Kidney (tissue), 22 donors: ENCODE measurements around the gene PHF11. TPM values are rescaled to one million over a fixed set of nuclear protein-coding genes. Genes with fewer than 3 reads are reported as not detected.

Experiments used
- DNase-seq, 5 donors: peaks; one replicate each; pipeline ENCODE4 v3.0.0-alpha.2; 2013 to 2020
- FAIRE-seq: peaks from 2 replicates; lab custom pipeline; 2012; peaks lifted over from hg19 to GRCh38; lab: Jason Lieb, UNC
- H3K27ac ChIP-seq, 2 donors: one replicate each; pipeline ENCODE4 v1.7.0; 2013; ENCODE audit warnings: low read depth in 2 of 2, low read length in 2 of 2, inconsistent platforms in 1 of 2
- H3K27me3 ChIP-seq: one replicate; pipeline ENCODE4 v1.7.1; 2013; ENCODE audit warnings: low read length, inconsistent platforms; ENCODE audit not compliant: control insufficient read depth, insufficient read depth
- H3K36me3 ChIP-seq, 3 donors: one replicate each; pipeline versions ENCODE4 v1.7.0 to v1.7.1; 2013; ENCODE audit warnings: low read length in 3 of 3, control low read depth in 1 of 3, inconsistent platforms in 1 of 3; ENCODE audit not compliant: insufficient read depth in 3 of 3, control insufficient read depth in 2 of 3
- H3K4me1 ChIP-seq, 3 donors: one replicate each; pipeline versions ENCODE4 v1.7.0 to v1.7.1; 2013; ENCODE audit warnings: low read length in 3 of 3, inconsistent platforms in 1 of 3, low read depth in 1 of 3; ENCODE audit not compliant: control insufficient read depth in 2 of 3, insufficient read depth in 2 of 3
- H3K4me3 ChIP-seq, 3 donors: one replicate each; pipeline versions ENCODE4 v1.7.0 to v1.8.1; 2013; ENCODE audit warnings: low read length in 3 of 3, control low read depth in 1 of 3, inconsistent platforms in 1 of 3
- H3K9ac ChIP-seq, 3 donors: one replicate each; pipeline versions ENCODE4 v1.7.0 to v1.7.1; 2013; ENCODE audit warnings: low read length in 3 of 3, control low read depth in 1 of 3, inconsistent platforms in 1 of 3
- H3K9me3 ChIP-seq, 3 donors: one replicate each; pipeline versions ENCODE4 v1.7.0 to v1.7.1; 2013; ENCODE audit warnings: low read length in 3 of 3, control low read depth in 1 of 3, inconsistent platforms in 1 of 3; ENCODE audit not compliant: control insufficient read depth in 2 of 3, insufficient read depth in 1 of 3
- CTCF ChIP-seq: IDR thresholded peaks from 3 replicates; pipeline ENCODE4 v1.5.1; 2012; ENCODE audit warnings: mild to moderate bottlenecking, moderate library complexity, borderline replicate concordance; ENCODE audit not compliant: insufficient read depth; ENCODE audit errors: extremely low read depth
- intact Hi-C: fragments of 100-400 bp; cut with DNase I; formaldehyde crosslinking; loops from one replicate; pipeline ENCODE4 v1.11.1; 2022
- long read RNA-seq, 10 donors: library from polyadenylated mRNA in 1 of 10; unstranded in 1 of 10; transcript quantifications; one replicate each; pipeline ENCODE4 v2.0.0 and lab custom pipeline, GENCODE V29; 2021 to 2026
- polyA plus RNA-seq: library from polyadenylated mRNA; stranded (reverse); fragments of 350-450 nt; fragmentation: Illumina TruSeq; extraction: RNeasy Lipid Tissue Mini Kit (QIAGEN cat#74804); gene quantifications from one replicate; pipeline ENCODE4 v1.2.3, GENCODE V29; 2014; ENCODE audit warnings: low read depth, low replicate concordance; ENCODE audit not compliant: insufficient read depth
- total RNA-seq: library from RNA; stranded (reverse); fragmentation: NEBNext Ultra II Directional; extraction: Animal tissue kit (Norgen Biotek cat#: 25700); gene quantifications from one replicate; pipeline ENCODE4 v1.2.1, GENCODE V29; 2021
- donor health status: control.
- donor health status: control.
- donor health status: control.
- donor health status: control.
- donor health status: control.
- donor health status: DM: yes; HTN: yes; CAD: no.
- donor health status: Normal renal cell carcinoma (clear cell type).

Gene PHF11
- total RNA-seq: 57.0 TPM
- polyA plus RNA-seq: 50.3 TPM
- long read RNA-seq, donor 1, partial matches to known transcripts: 0 of 3 reads
- long read RNA-seq, donor 1, other reads (novel, unspliced or antisense): 0 of 3 reads
- long read RNA-seq, donor 2, partial matches to known transcripts: 0 of 3 reads
- long read RNA-seq, donor 2, other reads (novel, unspliced or antisense): 0 of 3 reads
- long read RNA-seq, donor 3, partial matches to known transcripts: 0 of 3 reads
- long read RNA-seq, donor 3, other reads (novel, unspliced or antisense): 0 of 3 reads
- long read RNA-seq, donor 4, partial matches to known transcripts: 0 of 2 reads
- long read RNA-seq, donor 4, other reads (novel, unspliced or antisense): 0 of 2 reads
- long read RNA-seq, donor 5: 0 reads
- long read RNA-seq, donor 6, partial matches to known transcripts: 0 of 2 reads
- long read RNA-seq, donor 6, other reads (novel, unspliced or antisense): 0 of 2 reads
- long read RNA-seq, donor 7, transcript PHF11-202 (10 exons, 1,359 nt): major isoform, 12 of 31 reads
- long read RNA-seq, donor 7, transcript PHF11-203 (9 exons, 903 nt): minor isoform, 8 of 31 reads
- long read RNA-seq, donor 7, partial matches to known transcripts: 4 of 31 reads
- long read RNA-seq, donor 7, other reads (novel, unspliced or antisense): 7 of 31 reads
- long read RNA-seq, donor 8, partial matches to known transcripts: 0 of 4 reads
- long read RNA-seq, donor 8, other reads (novel, unspliced or antisense): 0 of 4 reads
- long read RNA-seq, donor 9: 0 reads
- long read RNA-seq, donor 10, partial matches to known transcripts: 0 of 4 reads
- long read RNA-seq, donor 10, other reads (novel, unspliced or antisense): 0 of 4 reads

GRCh38 chr13:49495783-49496762, at the start of gene PHF11:
TSS of gene PHF11 (plus strand) at chr13:49495953. CDS start at chr13:49496002, 49 bp downstream.
- peak within 1 kb of the TSS; percentile 93 to 95 for H3K27ac ChIP-seq
- DNase-seq (peak; percentile 76 to 95 (median 85)), FAIRE-seq (no peak)
- no peaks in the 10 kb centered on the region for H3K27me3 ChIP-seq
- peak within 1 kb of the TSS; percentile 26 to 85 (median 78) for H3K9ac ChIP-seq
- H3K4me3 ChIP-seq: peak within 1 kb of the TSS; percentile 69 to 81 (median 77)
- H3K36me3 ChIP-seq: no peaks in the 10 kb centered on the region
- TF ChIP-seq CTCF: no peak
- intact Hi-C loops: no loop called here
- peaks cover 0 to 4% (median 0%) of the 10 kb centered on the region in 3 donors for H3K4me1 ChIP-seq
- no peaks in the 10 kb centered on the region for H3K9me3 ChIP-seq

- Histone ChIP-seq H3K27ac (no peak overlapping the region), H3K27me3 (no peaks in the 10 kb centered on the region), H3K4me3 (peak overlapping the region in 1 of 3 donors; percentile 27), H3K9ac (no peak overlapping the region), H3K9me3 (no peaks in the 10 kb centered on the region), H3K36me3 (no peaks in the 10 kb centered on the region), H3K4me1 (peaks cover 0 to 7% (median 0%) of the 10 kb centered on the region in 3 donors)
- TF ChIP-seq CTCF: no peak
- FAIRE-seq (no peak), DNase-seq (no peak)
- intact Hi-C loops: no loop called here
Observed at GRCh38 chr13:49446473-49446872, 49.3 kb upstream of the PHF11 start.

GRCh38 chr13:49448753-49449152, 47.0 kb upstream of the PHF11 start:
- H3K9ac ChIP-seq: no peak overlapping the region
- no peak overlapping the region for H3K27ac ChIP-seq

More at GRCh38 chr13:49448753-49449152, 47.0 kb upstream of the PHF11 start:
- H3K9me3 ChIP-seq: no peaks in the 10 kb centered on the region
- FAIRE-seq (no peak), DNase-seq (no peak)
- no peak for TF ChIP-seq CTCF
- peaks cover 0 to 7% (median 0%) of the 10 kb centered on the region in 3 donors for H3K4me1 ChIP-seq
- no peaks in the 10 kb centered on the region for H3K27me3 ChIP-seq
- no peak overlapping the region for H3K4me3 ChIP-seq
- intact Hi-C loops: no loop called here
- H3K36me3 ChIP-seq: peaks cover 0 to 6% (median 0%) of the 10 kb centered on the region in 3 donors
